HepG2 (cell line): ENCODE measurements around the gene PDSS2. TPM values are rescaled to one million over a fixed set of nuclear protein-coding genes. Genes with fewer than 3 reads are reported as not detected.

Experiments used
- ARNTL ChIP-seq: sonication (generic); formaldehyde crosslinking; IDR thresholded peaks from 2 replicates; pipeline ENCODE4 v1.4.0; 2020; ENCODE audit warnings: mild to moderate bottlenecking, missing genetic modification reagents
- ATF1 ChIP-seq: IDR thresholded peaks from 2 replicates; pipeline ENCODE4 v1.6.1; 2016; ENCODE audit warnings: mild to moderate bottlenecking, control low read depth
- GLMP ChIP-seq: sonication (generic); formaldehyde crosslinking; IDR thresholded peaks from 2 replicates; pipeline ENCODE4 v1.9.0; 2021; ENCODE audit warnings: missing genetic modification reagents, mild to moderate bottlenecking, borderline replicate concordance
- KLF9 ChIP-seq: IDR thresholded peaks from 2 replicates; pipeline ENCODE4 v1.6.1; 2016; ENCODE audit warnings: low read depth
- MEIS2 ChIP-seq: sonication (generic); formaldehyde crosslinking; IDR thresholded peaks from 2 replicates; pipeline ENCODE4 v1.9.0; 2021; ENCODE audit warnings: mild to moderate bottlenecking, missing genetic modification reagents
- MYNN ChIP-seq: sonication (generic); formaldehyde crosslinking; IDR thresholded peaks from 2 replicates; pipeline ENCODE4 v1.4.0; 2020; ENCODE audit warnings: mild to moderate bottlenecking, low read depth, missing genetic modification reagents
- PRDM4 ChIP-seq: sonication (generic); formaldehyde crosslinking; IDR thresholded peaks from 2 replicates; pipeline ENCODE4 v1.9.0; 2021; ENCODE audit warnings: missing genetic modification reagents, borderline replicate concordance
- TBX3 ChIP-seq: fragments of 450-650 bp; IDR thresholded peaks from 2 replicates; pipeline ENCODE4 v1.6.1; 2017; ENCODE audit warnings: antibody characterized with exemption, mild to moderate bottlenecking, inconsistent platforms, borderline replicate concordance
- TSC22D2 ChIP-seq: sonication (generic); formaldehyde crosslinking; IDR thresholded peaks from 2 replicates; pipeline ENCODE4 v1.5.1; 2020; ENCODE audit warnings: missing genetic modification reagents, mild to moderate bottlenecking, borderline replicate concordance
- ZKSCAN5 ChIP-seq: sonication (generic); formaldehyde crosslinking; IDR thresholded peaks from 2 replicates; pipeline ENCODE4 v1.5.1; 2020; ENCODE audit warnings: mild to moderate bottlenecking, missing genetic modification reagents
- ZNF205 ChIP-seq: IDR thresholded peaks from 2 replicates; pipeline ENCODE4 v1.6.1; 2018; ENCODE audit warnings: missing biosample characterization, missing genetic modification reagents
- ZNF207 ChIP-seq: fragments of 450-650 bp; IDR thresholded peaks from 2 replicates; pipeline ENCODE4 v1.6.1; 2016; ENCODE audit warnings: antibody characterized with exemption, borderline replicate concordance
- ZNF446 ChIP-seq: sonication (generic); formaldehyde crosslinking; IDR thresholded peaks from 2 replicates; pipeline ENCODE4 v1.5.0; 2020; ENCODE audit warnings: mild to moderate bottlenecking, missing genetic modification reagents
- ZNF609 ChIP-seq: sonication (generic); formaldehyde crosslinking; IDR thresholded peaks from 2 replicates; pipeline ENCODE4 v1.4.0; 2020; ENCODE audit warnings: mild to moderate bottlenecking, missing genetic modification reagents, borderline replicate concordance
- polyA plus RNA-seq, 8 experiments: library from polyadenylated mRNA; depleted of rRNA in 3 of 8; stranded (reverse) in 7 of 8; unstranded in 1 of 8; fragments of >200 nt; fragmentation: Illumina TruSeq in 4 of 8; extraction: Trizol in 4 of 8; gene quantifications; 2 replicates each; pipeline versions ENCODE4 v1.2.1 to v1.2.3, GENCODE V29; 2011 to 2016; ENCODE audit warnings: low read depth in 4 of 8, missing spikeins in 1 of 8, mixed read lengths in 1 of 8; ENCODE audit not compliant: insufficient read depth in 1 of 8
- total RNA-seq, 5 experiments: library from RNA; depleted of rRNA; stranded (reverse); fragments of >200 nt; fragmentation: Illumina TruSeq; extraction: Trizol; gene quantifications; 2 replicates each; pipeline ENCODE4 v1.2.3, GENCODE V29; 2016; ENCODE audit warnings: low read depth in 1 of 5

Gene PDSS2
- total and polyA plus RNA-seq, 2 of the 13 experiments (the other 11 are each of a cell fraction or from before 2014, with no cell fraction given), result 16.2 to 17.0 TPM

- no peak for TF ChIP-seq PRDM4 (CRISPR knock-in tag)
- TF ChIP-seq TSC22D2 (CRISPR knock-in tag), result no peak
- no peak for TF ChIP-seq MEIS2 (CRISPR knock-in tag)
- TF ChIP-seq ZNF446 (CRISPR knock-in tag), result 0 out of 2 replicates have a peak, but pooled peaks have one; percentile 19
- peak; percentile 45; the same call in 1 of the 2 replicates for TF ChIP-seq ZNF205 (CRISPR knock-in tag)
- TF ChIP-seq MYNN (CRISPR knock-in tag), result no peak
- no peak for TF ChIP-seq ZKSCAN5 (CRISPR knock-in tag)
- TF ChIP-seq TBX3, result no peak
- no peak for TF ChIP-seq ZNF609 (CRISPR knock-in tag)
- TF ChIP-seq ARNTL, result no peak
- no peak for TF ChIP-seq ZNF207
- TF ChIP-seq ATF1 (CRISPR knock-in tag), result no peak
- no peak for TF ChIP-seq KLF9 (CRISPR knock-in tag)
- TF ChIP-seq GLMP (CRISPR knock-in tag), result no peak
- TF ChIP-seq, all 625 proteins: peak for 173
These were observed 343.6 kb downstream of the PDSS2 start (continued) for GRCh38 chr6:107115695-107116327.
